GM06990 (cell line): ENCODE data around the gene XPO6.

ENCODE experiments used
- DNase-seq: peaks from one replicate; pipeline ENCODE4 v3.0.0-alpha.2; 2011; ENCODE audit not compliant: insufficient read length; ENCODE audit errors: extremely low read depth
- H3K27me3 ChIP-seq: replicated peaks from 2 replicates; pipeline ENCODE4 v1.6.0; 2011; ENCODE audit warnings: low read length; ENCODE audit not compliant: control insufficient read depth, insufficient read depth
- H3K36me3 ChIP-seq: 2 replicates; pipeline ENCODE4 v1.5.1; 2011; ENCODE audit warnings: low read length; ENCODE audit not compliant: control insufficient read depth, insufficient read depth
- H3K4me3 ChIP-seq: replicated peaks from 2 replicates; pipeline ENCODE4 v1.5.1; 2011; ENCODE audit warnings: low read depth, mild to moderate bottlenecking, control low read depth, low read length
- CTCF ChIP-seq: IDR thresholded peaks from 2 replicates; pipeline ENCODE4 v1.5.1; 2011; ENCODE audit warnings: low read length, control low read depth, mild to moderate bottlenecking, inconsistent platforms; ENCODE audit not compliant: insufficient read depth, poor library complexity, severe bottlenecking

Gene XPO6

GRCh38 chr16:28057949-28058348, 153.8 kb downstream of the XPO6 start:
- no peak overlapping the region for H3K4me3 ChIP-seq
- H3K36me3 ChIP-seq = no peaks in the 10 kb centered on the region
- DNase-seq = no peak
- no peaks in the 10 kb centered on the region; the same call in none of the 2 replicates for H3K27me3 ChIP-seq
- no peak for TF ChIP-seq CTCF

GRCh38 chr16:28053461-28053860, 158.3 kb downstream of the XPO6 start:
- DNase-seq = no peak
- Histone ChIP-seq H3K4me3 (no peak overlapping the region), H3K36me3 (no peaks in the 10 kb centered on the region), H3K27me3 (no peaks in the 10 kb centered on the region)
- TF ChIP-seq CTCF = no peak

GRCh38 chr16:28052274-28053128, 159.3 kb downstream of the XPO6 start:
- DNase-seq = no peak
- Histone ChIP-seq H3K4me3 (no peak overlapping the region), H3K27me3 (no peaks in the 10 kb centered on the region), H3K36me3 (no peaks in the 10 kb centered on the region)
- TF ChIP-seq CTCF = no peak

- TF ChIP-seq CTCF = no peak
- DNase-seq = no peak
- no peaks in the 10 kb centered on the region for H3K36me3 ChIP-seq
- no peak overlapping the region for H3K4me3 ChIP-seq
- no peaks in the 10 kb centered on the region for H3K27me3 ChIP-seq
Observed at GRCh38 chr16:28051486-28051885, 160.3 kb downstream of the XPO6 start.
